Endothelial cell of umbilical vein (primary cell): ENCODE data around the gene CD2AP. TPM values are rescaled to one million over a fixed set of nuclear protein-coding genes. Genes with fewer than 3 reads are reported as not detected.

Source experiments
- BruUV-seq: library from RNA; stranded (reverse); fragments of 400-500 nt; replicated peaks from 2 replicates; lab custom pipeline; 2021; lab: Mats Ljungman, UMichigan
- CTCF ChIA-PET: fragments of 300-600, 350-600 bp; sonication (Branson Sonifier 250); formaldehyde crosslinking; loops from one replicate; lab custom pipeline; 2021; ENCODE audit warnings: antibody characterized with exemption, inconsistent platforms; lab: Charles Lee
- POLR2A ChIA-PET: fragments of 300-600, 350-600 bp; sonication (Branson Sonifier 250); formaldehyde crosslinking; loops from one replicate; lab custom pipeline; 2021; ENCODE audit warnings: antibody characterized with exemption, inconsistent platforms; lab: Charles Lee
- DNase-seq: peaks from one replicate; pipeline ENCODE4 v3.0.0-alpha.2; 2011; ENCODE audit warnings: low read depth, low spot score
- FAIRE-seq: peaks from 2 replicates; lab custom pipeline; 2011; peaks lifted over from hg19 to GRCh38; lab: Jason Lieb, UNC
- H2AFZ ChIP-seq: 2 replicates; pipeline ENCODE4 v1.6.0; 2012; ENCODE audit warnings: low read depth, low read length, control low read depth, inconsistent platforms
- H3K27ac ChIP-seq: 2 replicates; pipeline ENCODE4 v1.5.1; 2011; ENCODE audit warnings: low read depth, mild to moderate bottlenecking, control low read depth, low read length, moderate library complexity; ENCODE audit not compliant: insufficient read depth
- H3K27me3 ChIP-seq, 2 experiments: 2 replicates each; pipeline versions ENCODE4 v1.6.0 to v1.6.1; 2011; ENCODE audit warnings: low read length in 2 of 2, mixed read lengths in 1 of 2; ENCODE audit not compliant: control insufficient read depth in 2 of 2, insufficient read depth in 2 of 2
- H3K36me3 ChIP-seq, 2 experiments: 2 replicates in 1 of 2; 3 replicates in 1 of 2; pipeline ENCODE4 v1.5.1; 2011; ENCODE audit warnings: low read length in 2 of 2, mild to moderate bottlenecking in 1 of 2, moderate library complexity in 1 of 2; ENCODE audit not compliant: control insufficient read depth in 2 of 2, insufficient read depth in 2 of 2; ENCODE audit errors: extremely low read depth in 1 of 2
- H3K4me1 ChIP-seq: 3 replicates; pipeline ENCODE4 v1.5.1; 2011; ENCODE audit warnings: mild to moderate bottlenecking, low read length; ENCODE audit not compliant: control insufficient read depth, insufficient read depth; ENCODE audit errors: extremely low read depth
- H3K4me2 ChIP-seq: 2 replicates; pipeline ENCODE4 v1.6.1; 2011; ENCODE audit warnings: low read length, control low read depth, mixed read lengths; ENCODE audit not compliant: insufficient read depth
- H3K4me3 ChIP-seq, 3 experiments: fragments of 200-600 bp in 1 of 3; sonication (generic), shearing (Covaris generic) in 1 of 3; replicated peaks in 1 of 3; 2 replicates each; pipeline ENCODE4 v1.5.1; 2011 to 2016; ENCODE audit warnings: control low read depth in 3 of 3, low read length in 3 of 3, mild to moderate bottlenecking in 2 of 3, inconsistent platforms in 1 of 3, low read depth in 1 of 3, moderate library complexity in 1 of 3; ENCODE audit not compliant: insufficient read depth in 1 of 3
- H3K79me2 ChIP-seq: 2 replicates; pipeline ENCODE4 v1.6.0; 2012; ENCODE audit warnings: low read length, inconsistent platforms; ENCODE audit not compliant: control insufficient read depth, insufficient read depth
- H3K9ac ChIP-seq: replicated peaks from 2 replicates; pipeline ENCODE3; 2011; ENCODE audit warnings: low read length, control low read depth; ENCODE audit not compliant: insufficient read depth; ENCODE audit errors: extremely low read depth
- H3K9me1 ChIP-seq: replicated peaks from 3 replicates; pipeline ENCODE4 v1.6.0; 2011; ENCODE audit warnings: mild to moderate bottlenecking, low read length; ENCODE audit not compliant: control insufficient read depth, insufficient read depth; ENCODE audit errors: extremely low read depth
- H3K9me3 ChIP-seq: replicated peaks from 2 replicates; pipeline ENCODE4 v1.5.1; 2012; ENCODE audit warnings: low read length, inconsistent platforms; ENCODE audit not compliant: control insufficient read depth, insufficient read depth
- H4K20me1 ChIP-seq: replicated peaks from 2 replicates; pipeline ENCODE3; 2011; ENCODE audit warnings: mild to moderate bottlenecking, low read length; ENCODE audit not compliant: control insufficient read depth, insufficient read depth; ENCODE audit errors: extremely low read depth
- FOS ChIP-seq: IDR thresholded peaks from 2 replicates; pipeline ENCODE4 v1.6.1; 2011; ENCODE audit warnings: mild to moderate bottlenecking, low read length, moderate library complexity, borderline replicate concordance; ENCODE audit not compliant: insufficient read depth
- GATA2 ChIP-seq: IDR thresholded peaks from 2 replicates; pipeline ENCODE4 v1.7.0; 2011; ENCODE audit warnings: low read depth, mild to moderate bottlenecking, moderate library complexity, mixed read lengths, low read length; ENCODE audit not compliant: insufficient read length, insufficient read depth
- POLR2A ChIP-seq: IDR thresholded peaks from 2 replicates; pipeline ENCODE4 v1.6.1; 2012; ENCODE audit warnings: low read depth, mild to moderate bottlenecking, control low read depth, low read length
- dilution Hi-C: fragments of 300-500 bp; cut with MboI; formaldehyde crosslinking; loops from one replicate; pipeline ENCODE4 v1.15.0; 2019; ENCODE audit warnings: low sequenced_read_pairs; ENCODE audit not compliant: extremely low pct_ligation_motif_present
- intact Hi-C: fragments of 100-400 bp; cut with micrococcal nuclease; formaldehyde crosslinking; loops from one replicate; pipeline ENCODE4 v1.10.0; 2022
- polyA plus RNA-seq, 4 experiments: library from polyadenylated mRNA; depleted of rRNA in 3 of 4; stranded (reverse) in 3 of 4; unstranded in 1 of 4; fragments of >200 nt; gene quantifications; 2 replicates each; pipeline versions ENCODE4 v1.2.1 to v1.2.3, GENCODE V29; 2011 to 2012; ENCODE audit warnings: missing spikeins in 1 of 4
- total RNA-seq: library from RNA; stranded (reverse); gene quantifications from 2 replicates; pipeline ENCODE4 v1.2.3, GENCODE V29; 2021
- TF ChIP-seq, protein P1 (sequence below), 2 donors: IDR thresholded peaks; 1 replicate in 1 of 2; 2 replicates in 1 of 2; pipeline ENCODE4 v1.5.1; 2011; ENCODE audit warnings: low read length in 2 of 2, mild to moderate bottlenecking in 2 of 2, moderate library complexity in 2 of 2, control low read depth in 1 of 2, inconsistent platforms in 1 of 2, low read depth in 1 of 2; ENCODE audit not compliant: insufficient read depth in 1 of 2; ENCODE audit errors: extremely low read depth in 1 of 2

The CD2AP gene
- total and polyA plus RNA-seq, 2 donors (not counting 3 experiments of a cell fraction or from before 2014, with no cell fraction given) = 4.2 to 39.8 TPM

DNA sequence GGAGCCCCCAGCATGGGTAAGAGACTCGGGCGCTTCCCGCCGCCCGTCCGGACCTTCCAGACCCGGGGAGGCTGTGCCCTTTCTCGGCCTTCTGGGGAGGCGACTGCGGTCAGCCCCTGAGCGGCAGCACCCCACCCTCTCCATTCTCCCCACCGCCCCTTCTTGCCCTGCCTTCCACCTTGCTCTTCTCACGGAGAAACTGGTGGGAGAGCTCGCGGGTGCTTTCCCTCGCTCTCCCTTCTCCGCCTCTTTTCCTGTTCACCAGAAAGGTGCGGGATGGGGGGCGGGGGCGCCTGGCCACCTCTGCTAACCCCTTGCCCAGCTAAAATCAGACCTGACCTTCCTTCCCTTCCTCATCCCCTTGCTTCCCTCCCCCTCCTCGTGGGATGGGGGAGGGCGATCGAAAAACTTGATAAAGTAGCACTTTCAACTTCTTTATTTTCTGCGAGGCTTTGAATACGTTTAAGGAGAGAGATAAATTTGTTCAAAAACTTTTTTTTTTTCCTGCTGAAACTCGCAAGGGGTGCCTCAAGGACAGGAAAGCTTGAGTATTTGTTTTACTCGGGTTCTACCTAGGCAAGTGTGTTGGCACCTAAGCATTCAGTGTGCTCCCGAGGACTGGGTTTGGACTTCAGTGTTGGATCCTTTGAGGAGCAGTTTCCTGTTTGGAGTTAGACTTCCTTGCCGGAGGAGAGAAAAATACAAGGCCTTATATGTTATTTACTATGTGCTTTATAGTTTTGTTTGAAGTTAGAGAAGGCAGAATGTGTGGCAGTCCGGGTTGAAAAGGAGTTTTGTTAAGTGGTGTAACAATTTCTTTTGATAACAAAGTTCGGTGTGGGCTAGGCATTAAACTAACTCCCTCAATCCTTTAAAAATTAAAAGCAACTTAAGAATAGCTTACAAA, 897 bp downstream of the CD2AP start:
- Histone ChIP-seq H3K36me3 (no peaks in the 10 kb centered on the region), H2AFZ (peak overlapping the region; percentile 33), H3K9ac (peak overlapping the region; percentile 97), H3K4me1 (peaks cover 31% of the 10 kb centered on the region), H3K4me2 (peak overlapping the region; percentile 98), H3K79me2 (peaks cover 51% of the 10 kb centered on the region), H3K9me1 (no peaks in the 10 kb centered on the region), H3K9me3 (no peaks in the 10 kb centered on the region), H3K4me3 (peak overlapping the region; percentile 62 to 92 (median 85)), H4K20me1 (peaks cover 2% of the 10 kb centered on the region), H3K27me3 (no peaks in the 10 kb centered on the region), H3K27ac (peak overlapping the region; percentile 71)
- ChIA-PET POLR2A (interaction anchor here (0.7 to 1.3 kb wide), 3 partner anchors 10 to 153 kb away, joined by 3 to 5 read pairs (median 3); no protein-coding TSS in a partner anchor), CTCF (interaction anchor here (0.6 to 3.5 kb wide), 8 partner anchors 10 to 153 kb away, joined by 3 to 15 read pairs (median 4); no protein-coding TSS in a partner anchor)
- dilution Hi-C loops = no loop called here
- TF ChIP-seq FOS = no peak
- TF ChIP-seq POLR2A = peak; percentile 1
- TF ChIP-seq, protein P1, sequence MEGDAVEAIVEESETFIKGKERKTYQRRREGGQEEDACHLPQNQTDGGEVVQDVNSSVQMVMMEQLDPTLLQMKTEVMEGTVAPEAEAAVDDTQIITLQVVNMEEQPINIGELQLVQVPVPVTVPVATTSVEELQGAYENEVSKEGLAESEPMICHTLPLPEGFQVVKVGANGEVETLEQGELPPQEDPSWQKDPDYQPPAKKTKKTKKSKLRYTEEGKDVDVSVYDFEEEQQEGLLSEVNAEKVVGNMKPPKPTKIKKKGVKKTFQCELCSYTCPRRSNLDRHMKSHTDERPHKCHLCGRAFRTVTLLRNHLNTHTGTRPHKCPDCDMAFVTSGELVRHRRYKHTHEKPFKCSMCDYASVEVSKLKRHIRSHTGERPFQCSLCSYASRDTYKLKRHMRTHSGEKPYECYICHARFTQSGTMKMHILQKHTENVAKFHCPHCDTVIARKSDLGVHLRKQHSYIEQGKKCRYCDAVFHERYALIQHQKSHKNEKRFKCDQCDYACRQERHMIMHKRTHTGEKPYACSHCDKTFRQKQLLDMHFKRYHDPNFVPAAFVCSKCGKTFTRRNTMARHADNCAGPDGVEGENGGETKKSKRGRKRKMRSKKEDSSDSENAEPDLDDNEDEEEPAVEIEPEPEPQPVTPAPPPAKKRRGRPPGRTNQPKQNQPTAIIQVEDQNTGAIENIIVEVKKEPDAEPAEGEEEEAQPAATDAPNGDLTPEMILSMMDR (IDR thresholded peaks at IDR 0.05; ENCODE audit: extremely low read depth in 1 of 2, insufficient read depth in 1 of 2, low read depth in 1 of 2, low read length in 2 of 2) = peak in 1 of 2 donors; percentile 0
- TF ChIP-seq GATA2 = peak; percentile 61
- intact Hi-C loops = loop anchor here (1.0 to 5.0 kb wide), 2 partner anchors 64 to 381 kb away; no protein-coding TSS in a partner anchor
- DNase-seq (peak; percentile 63), FAIRE-seq (no peak)
- TSS peak; percentile 26 for BruUV-seq
